BE2C (cell line): ENCODE data around the gene EIF5A.

Source experiments
- DNase-seq: peaks from one replicate; pipeline ENCODE4 v3.0.0-alpha.2; 2020
- H3K27me3 ChIP-seq: fragments of 250-450 bp; sonication (Bioruptor Pico); 2 replicates; pipeline ENCODE4 v1.5.1; 2020; ENCODE audit warnings: mild to moderate bottlenecking
- H3K36me3 ChIP-seq: fragments of 250-450 bp; sonication (Bioruptor Pico); 2 replicates; pipeline ENCODE4 v1.5.1; 2020; ENCODE audit warnings: mild to moderate bottlenecking
- H3K4me1 ChIP-seq: fragments of 250-450 bp; sonication (Bioruptor Pico); 2 replicates; pipeline ENCODE4 v1.5.1; 2020
- H3K4me3 ChIP-seq: 2 replicates; pipeline ENCODE4 v1.5.1; 2011; ENCODE audit warnings: low read depth, low read length
- H3K9me3 ChIP-seq: fragments of 250-450 bp; sonication (Bioruptor Pico); 2 replicates; pipeline ENCODE4 v1.5.1; 2020
- TF ChIP-seq, protein P1 (sequence below): IDR thresholded peaks from 2 replicates; pipeline ENCODE4 v1.5.1; 2012; ENCODE audit warnings: mild to moderate bottlenecking, low read depth, low read length

The EIF5A gene

DNA sequence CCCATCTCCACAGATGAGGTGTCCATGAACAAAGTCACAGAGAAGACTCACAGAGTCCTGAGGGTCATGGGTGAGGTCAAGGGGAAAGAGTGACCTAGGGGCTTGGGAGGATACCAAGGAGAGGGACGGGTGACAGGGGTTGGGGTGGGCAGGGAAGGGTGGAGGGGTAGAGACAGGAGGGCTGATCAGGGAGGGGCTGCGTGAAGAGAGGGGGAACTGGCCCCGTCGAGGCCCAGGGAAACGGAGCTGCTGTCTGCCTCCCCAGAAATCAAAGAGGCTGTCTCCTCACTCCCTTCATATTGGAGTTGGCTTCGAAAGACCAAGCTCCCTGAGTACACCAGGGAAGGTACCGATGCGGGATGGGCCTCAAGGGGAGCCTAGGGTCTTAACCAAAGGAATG lies 48.1 kb downstream of the EIF5A start:
- TF ChIP-seq, protein P1, sequence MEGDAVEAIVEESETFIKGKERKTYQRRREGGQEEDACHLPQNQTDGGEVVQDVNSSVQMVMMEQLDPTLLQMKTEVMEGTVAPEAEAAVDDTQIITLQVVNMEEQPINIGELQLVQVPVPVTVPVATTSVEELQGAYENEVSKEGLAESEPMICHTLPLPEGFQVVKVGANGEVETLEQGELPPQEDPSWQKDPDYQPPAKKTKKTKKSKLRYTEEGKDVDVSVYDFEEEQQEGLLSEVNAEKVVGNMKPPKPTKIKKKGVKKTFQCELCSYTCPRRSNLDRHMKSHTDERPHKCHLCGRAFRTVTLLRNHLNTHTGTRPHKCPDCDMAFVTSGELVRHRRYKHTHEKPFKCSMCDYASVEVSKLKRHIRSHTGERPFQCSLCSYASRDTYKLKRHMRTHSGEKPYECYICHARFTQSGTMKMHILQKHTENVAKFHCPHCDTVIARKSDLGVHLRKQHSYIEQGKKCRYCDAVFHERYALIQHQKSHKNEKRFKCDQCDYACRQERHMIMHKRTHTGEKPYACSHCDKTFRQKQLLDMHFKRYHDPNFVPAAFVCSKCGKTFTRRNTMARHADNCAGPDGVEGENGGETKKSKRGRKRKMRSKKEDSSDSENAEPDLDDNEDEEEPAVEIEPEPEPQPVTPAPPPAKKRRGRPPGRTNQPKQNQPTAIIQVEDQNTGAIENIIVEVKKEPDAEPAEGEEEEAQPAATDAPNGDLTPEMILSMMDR = no peak
- Histone ChIP-seq H3K27me3 (no peaks in the 10 kb centered on the region), H3K4me3 (no peak overlapping the region), H3K36me3 (no peaks in the 10 kb centered on the region), H3K9me3 (no peaks in the 10 kb centered on the region), H3K4me1 (no peaks in the 10 kb centered on the region)
- no peak for DNase-seq

DNA sequence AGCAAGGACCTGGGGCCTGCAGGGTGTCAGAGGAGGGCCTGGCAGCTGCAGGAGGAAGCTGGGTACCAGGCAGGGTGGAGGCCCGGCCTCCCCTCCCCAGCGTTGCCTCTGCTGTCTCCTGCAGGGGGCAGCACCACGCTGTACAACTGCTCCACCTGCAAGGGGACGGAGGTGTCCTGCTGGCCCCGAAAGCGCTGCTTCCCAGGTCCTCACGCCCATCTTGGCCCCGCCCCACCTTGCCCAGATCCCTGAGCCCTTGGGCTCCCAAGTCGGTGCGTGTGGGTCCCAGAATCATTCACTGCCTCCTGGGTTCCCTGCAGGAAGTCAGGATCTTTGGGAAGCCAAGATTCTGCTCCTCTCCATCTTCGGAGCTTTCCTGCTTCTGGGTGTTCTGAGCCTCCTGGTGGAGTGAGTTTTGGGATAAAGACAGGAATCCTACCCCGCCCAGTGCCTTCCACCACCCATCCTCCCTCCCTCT lies 48.7 kb downstream of the EIF5A start:
- no peaks in the 10 kb centered on the region for H3K27me3 ChIP-seq
- no peaks in the 10 kb centered on the region for H3K4me1 ChIP-seq
- no peaks in the 10 kb centered on the region for H3K9me3 ChIP-seq
- no peaks in the 10 kb centered on the region for H3K36me3 ChIP-seq
- DNase-seq = peak; percentile 77
- H3K4me3 ChIP-seq = no peak overlapping the region
- TF ChIP-seq, protein P1 = peak; percentile 71

DNA sequence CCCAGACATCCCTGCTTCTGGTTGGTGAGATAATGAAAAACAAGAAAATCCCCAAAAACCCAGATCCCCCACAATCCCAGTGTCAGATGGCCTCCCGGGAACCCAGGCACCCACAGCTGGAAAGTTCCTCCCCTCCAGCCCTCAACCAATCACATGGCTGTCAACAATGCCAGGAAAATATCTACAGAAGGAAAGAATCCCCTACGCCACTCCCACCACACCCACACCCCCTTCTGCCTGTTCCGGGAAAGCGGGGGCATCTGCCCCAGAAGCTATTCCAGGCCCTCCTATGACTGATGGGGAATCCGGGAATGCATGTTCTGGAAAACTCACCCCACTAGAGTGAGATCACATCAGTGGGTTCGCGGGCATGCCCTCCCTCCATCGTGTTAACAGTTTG lies 49.3 kb downstream of the EIF5A start:
- no peak for DNase-seq
- H3K36me3 ChIP-seq = no peaks in the 10 kb centered on the region
- no peak overlapping the region for H3K4me3 ChIP-seq
- H3K9me3 ChIP-seq = no peaks in the 10 kb centered on the region
- TF ChIP-seq, protein P1 = no peak
- no peaks in the 10 kb centered on the region for H3K4me1 ChIP-seq
- no peaks in the 10 kb centered on the region for H3K27me3 ChIP-seq

DNA sequence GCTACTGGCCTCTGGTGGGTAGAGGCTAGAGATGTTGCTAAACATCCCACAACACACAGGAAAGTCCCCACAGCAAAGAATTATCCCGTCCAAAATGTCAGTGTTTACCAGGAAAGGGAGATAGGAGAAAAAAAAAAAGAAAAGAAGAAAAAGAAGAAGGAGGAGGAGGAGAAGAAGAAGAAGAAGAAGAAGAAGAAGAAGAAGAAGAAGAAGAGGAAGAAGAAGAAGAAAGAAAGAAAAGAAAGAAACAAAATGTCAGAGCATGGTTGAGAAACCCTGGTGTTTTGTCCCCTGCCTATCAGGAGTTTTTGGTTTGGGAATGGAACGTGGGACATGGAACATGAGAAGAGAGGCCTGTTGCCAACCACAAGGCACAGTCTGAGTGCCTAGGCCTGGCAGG lies 50.0 kb downstream of the EIF5A start:
- Histone ChIP-seq H3K27me3 (no peaks in the 10 kb centered on the region), H3K36me3 (no peaks in the 10 kb centered on the region), H3K4me1 (no peaks in the 10 kb centered on the region), H3K4me3 (no peak overlapping the region), H3K9me3 (no peaks in the 10 kb centered on the region)
- TF ChIP-seq, protein P1 = no peak
- no peak for DNase-seq

GRCh38 chr17:7361906-7362305 lies 54.5 kb downstream of the EIF5A start:
- TF ChIP-seq, protein P1 = no peak
- H3K4me1 ChIP-seq = no peaks in the 10 kb centered on the region
- DNase-seq = no peak
- H3K27me3 ChIP-seq = no peaks in the 10 kb centered on the region
- no peaks in the 10 kb centered on the region for H3K9me3 ChIP-seq
- H3K36me3 ChIP-seq = no peaks in the 10 kb centered on the region
- no peak overlapping the region for H3K4me3 ChIP-seq
